Endodermal cell (in vitro differentiated cells): ENCODE measurements around the gene TUBA3C. TPM values are rescaled to one million over a fixed set of nuclear protein-coding genes. Genes with fewer than 3 reads are reported as not detected.

ENCODE experiments used
- DNase-seq: peaks from one replicate; pipeline ENCODE4 v3.0.0-alpha.2; 2017
- H3K27ac ChIP-seq: 2 replicates; pipeline ENCODE4 v1.5.1; 2013; ENCODE audit warnings: mild to moderate bottlenecking, low read depth, low read length, moderate library complexity
- H3K27me3 ChIP-seq: 2 replicates; pipeline ENCODE4 v1.6.1; 2013; ENCODE audit warnings: mild to moderate bottlenecking, low read length, moderate library complexity; ENCODE audit not compliant: insufficient read depth, control insufficient read depth, poor library complexity, severe bottlenecking
- H3K36me3 ChIP-seq: 2 replicates; pipeline ENCODE4 v1.7.0; 2013; ENCODE audit warnings: mild to moderate bottlenecking, low read length, moderate library complexity; ENCODE audit not compliant: control insufficient read depth, insufficient read depth
- H3K4me1 ChIP-seq: one replicate; pipeline ENCODE4 v1.7.0; 2013; ENCODE audit warnings: low read length; ENCODE audit not compliant: control insufficient read depth, insufficient read depth
- H3K4me3 ChIP-seq: 2 replicates; pipeline ENCODE4 v1.5.1; 2013; ENCODE audit warnings: mild to moderate bottlenecking, low read length, moderate library complexity
- H3K9ac ChIP-seq: 2 replicates; pipeline ENCODE4 v1.6.1; 2013; ENCODE audit warnings: mild to moderate bottlenecking, low read length, moderate library complexity; ENCODE audit not compliant: poor library complexity, severe bottlenecking; ENCODE audit errors: extremely low read depth
- H3K9me3 ChIP-seq: 2 replicates; pipeline ENCODE4 v1.6.1; 2013; ENCODE audit warnings: mild to moderate bottlenecking, low read length, moderate library complexity; ENCODE audit not compliant: control insufficient read depth
- H3K27ac Mint-ChIP-seq: 2 replicates; pipeline ENCODE4 v1.8.0; 2020; ENCODE audit warnings: mixed read lengths
- H3K27me3 Mint-ChIP-seq: 2 replicates; pipeline ENCODE4 v1.8.0; 2021; ENCODE audit warnings: mild to moderate bottlenecking, mixed read lengths; ENCODE audit not compliant: insufficient read depth
- H3K36me3 Mint-ChIP-seq: 2 replicates; pipeline ENCODE4 v1.8.0; 2020; ENCODE audit warnings: low read depth, mixed read lengths
- H3K4me1 Mint-ChIP-seq: 2 replicates; pipeline ENCODE4 v1.8.0; 2020; ENCODE audit warnings: mixed read lengths
- H3K4me3 Mint-ChIP-seq: 2 replicates; pipeline ENCODE4 v1.8.0; 2020; ENCODE audit warnings: mild to moderate bottlenecking, moderate library complexity, mixed read lengths
- H3K9me3 Mint-ChIP-seq: 2 replicates; pipeline ENCODE4 v1.8.0; 2020; ENCODE audit warnings: mild to moderate bottlenecking, mixed read lengths
- WGBS, 2 experiments: methylation state at CpG; one replicate each; pipeline versions ENCODE4 v1.1.5 to v1.1.7; 2013; ENCODE audit warnings: missing lambda C conversion rate in 2 of 2, mixed read lengths in 1 of 2; ENCODE audit not compliant: insufficient coverage in 1 of 2, insufficient read length in 1 of 2; 5-methylcytosine and 5-hydroxymethylcytosine counted together
- total RNA-seq, 2 donors: library from RNA; stranded (reverse); fragmentation: NEBNext Ultra II Directional in 1 of 2; extraction: Animal tissue kit (Norgen Biotek cat#: 25700) in 1 of 2; gene quantifications; 2 replicates in 1 of 2; 3 replicates in 1 of 2; pipeline ENCODE4 v1.2.1, GENCODE V29; 2021
- TF ChIP-seq, protein P1 (sequence below): fragments of 200-600 bp; sonication (generic); conservative IDR thresholded peaks from 2 replicates; pipeline ENCODE4 v1.5.0; 2021; ENCODE audit warnings: antibody characterized with exemption, mild to moderate bottlenecking

The TUBA3C gene
- total RNA-seq, 2 donors from 2014 or later, result not detected

DNA sequence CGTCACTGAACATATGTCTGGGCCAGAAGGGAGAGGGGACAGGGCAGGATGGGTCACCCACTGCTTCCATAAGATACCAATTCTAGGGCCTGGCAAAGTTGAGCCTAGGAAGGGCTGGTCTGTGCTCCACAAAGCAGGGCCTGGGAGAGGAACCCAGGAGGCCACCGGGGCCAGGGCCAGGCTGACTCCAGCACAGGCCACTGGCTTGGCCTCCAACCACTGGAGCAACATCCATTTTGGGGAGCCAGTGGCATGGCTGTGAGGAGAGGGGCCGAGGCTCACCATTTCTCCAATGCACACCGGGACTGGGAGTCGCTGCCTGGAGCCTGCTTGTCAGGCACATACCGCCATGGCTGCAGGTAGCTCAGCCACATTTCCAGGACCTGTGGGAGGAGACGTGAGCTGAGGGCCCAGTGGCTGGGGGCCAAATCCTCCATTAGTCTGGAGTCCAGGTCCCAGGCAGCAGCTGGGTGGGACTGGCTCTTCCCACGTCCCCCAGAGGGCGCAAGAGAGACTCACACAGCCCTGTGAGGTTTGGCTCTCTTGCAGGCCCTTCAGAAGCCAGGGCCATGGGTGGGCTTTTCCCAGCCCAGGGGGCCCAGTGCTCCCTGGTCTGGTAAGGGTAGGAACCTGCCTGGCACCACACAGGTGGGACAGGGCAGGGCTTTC is 27.7 kb downstream of the TUBA3C start:
- Histone ChIP-seq H3K4me1 (no peaks in the 10 kb centered on the region), H3K27ac (no peak overlapping the region), H3K9ac (no peak overlapping the region), H3K27me3 (no peaks in the 10 kb centered on the region), H3K9me3 (peaks cover 51% of the 10 kb centered on the region), H3K36me3 (no peaks in the 10 kb centered on the region), H3K4me3 (no peak overlapping the region)
- peaks cover 98% of the 10 kb centered on the region for H3K9me3 Mint-ChIP-seq
- no peaks in the 10 kb centered on the region for H3K4me1 Mint-ChIP-seq
- H3K27ac Mint-ChIP-seq, result no peak overlapping the region
- H3K36me3 Mint-ChIP-seq, result peaks cover 7% of the 10 kb centered on the region
- H3K27me3 Mint-ChIP-seq, result no peaks in the 10 kb centered on the region
- no peak overlapping the region for H3K4me3 Mint-ChIP-seq
- TF ChIP-seq, protein P1, sequence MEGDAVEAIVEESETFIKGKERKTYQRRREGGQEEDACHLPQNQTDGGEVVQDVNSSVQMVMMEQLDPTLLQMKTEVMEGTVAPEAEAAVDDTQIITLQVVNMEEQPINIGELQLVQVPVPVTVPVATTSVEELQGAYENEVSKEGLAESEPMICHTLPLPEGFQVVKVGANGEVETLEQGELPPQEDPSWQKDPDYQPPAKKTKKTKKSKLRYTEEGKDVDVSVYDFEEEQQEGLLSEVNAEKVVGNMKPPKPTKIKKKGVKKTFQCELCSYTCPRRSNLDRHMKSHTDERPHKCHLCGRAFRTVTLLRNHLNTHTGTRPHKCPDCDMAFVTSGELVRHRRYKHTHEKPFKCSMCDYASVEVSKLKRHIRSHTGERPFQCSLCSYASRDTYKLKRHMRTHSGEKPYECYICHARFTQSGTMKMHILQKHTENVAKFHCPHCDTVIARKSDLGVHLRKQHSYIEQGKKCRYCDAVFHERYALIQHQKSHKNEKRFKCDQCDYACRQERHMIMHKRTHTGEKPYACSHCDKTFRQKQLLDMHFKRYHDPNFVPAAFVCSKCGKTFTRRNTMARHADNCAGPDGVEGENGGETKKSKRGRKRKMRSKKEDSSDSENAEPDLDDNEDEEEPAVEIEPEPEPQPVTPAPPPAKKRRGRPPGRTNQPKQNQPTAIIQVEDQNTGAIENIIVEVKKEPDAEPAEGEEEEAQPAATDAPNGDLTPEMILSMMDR, result no peak
- WGBS, 2 experiments, result 76 to 91% methylated on average over 6 to 9 of the region's 9 CpGs
- no peak for DNase-seq

DNA sequence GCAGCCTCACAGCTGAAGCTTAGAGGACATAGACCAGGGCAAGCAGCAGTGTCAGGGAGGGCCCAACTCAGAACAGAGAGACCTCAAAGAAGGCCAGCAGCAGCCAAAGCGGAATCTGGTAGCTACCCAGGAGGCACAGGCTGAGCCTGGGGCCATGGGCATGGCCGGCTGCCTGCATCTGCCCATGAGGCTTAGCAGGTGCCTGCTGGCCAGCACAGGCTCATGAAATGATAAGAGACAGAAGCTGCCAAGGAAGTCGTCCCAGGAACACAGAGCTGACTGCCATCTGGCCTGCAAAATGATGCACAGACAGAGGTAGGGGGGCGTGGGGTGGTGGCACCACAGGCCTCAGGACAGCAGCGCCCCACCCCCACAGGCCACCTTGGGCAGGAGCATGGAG is 29.2 kb downstream of the TUBA3C start:
- no peak for DNase-seq
- H3K9me3 Mint-ChIP-seq, result peaks cover 96% of the 10 kb centered on the region
- H3K27ac Mint-ChIP-seq, result no peak overlapping the region
- no peaks in the 10 kb centered on the region for H3K27me3 ChIP-seq
- no peaks in the 10 kb centered on the region for H3K4me1 Mint-ChIP-seq
- H3K9me3 ChIP-seq, result peaks cover 62% of the 10 kb centered on the region
- no peaks in the 10 kb centered on the region for H3K27me3 Mint-ChIP-seq
- H3K4me3 ChIP-seq, result no peak overlapping the region
- WGBS, 2 experiments, result 59% methylated on average over 5 of the region's 5 CpGs; no CpG with 5 or more reads in 1 of the 2 experiments
- H3K27ac ChIP-seq, result no peak overlapping the region
- no peaks in the 10 kb centered on the region for H3K36me3 ChIP-seq
- H3K4me3 Mint-ChIP-seq, result no peak overlapping the region
- H3K4me1 ChIP-seq, result no peaks in the 10 kb centered on the region
- H3K9ac ChIP-seq, result no peak overlapping the region
- H3K36me3 Mint-ChIP-seq, result peaks cover 4% of the 10 kb centered on the region
- TF ChIP-seq, protein P1, result no peak

DNA sequence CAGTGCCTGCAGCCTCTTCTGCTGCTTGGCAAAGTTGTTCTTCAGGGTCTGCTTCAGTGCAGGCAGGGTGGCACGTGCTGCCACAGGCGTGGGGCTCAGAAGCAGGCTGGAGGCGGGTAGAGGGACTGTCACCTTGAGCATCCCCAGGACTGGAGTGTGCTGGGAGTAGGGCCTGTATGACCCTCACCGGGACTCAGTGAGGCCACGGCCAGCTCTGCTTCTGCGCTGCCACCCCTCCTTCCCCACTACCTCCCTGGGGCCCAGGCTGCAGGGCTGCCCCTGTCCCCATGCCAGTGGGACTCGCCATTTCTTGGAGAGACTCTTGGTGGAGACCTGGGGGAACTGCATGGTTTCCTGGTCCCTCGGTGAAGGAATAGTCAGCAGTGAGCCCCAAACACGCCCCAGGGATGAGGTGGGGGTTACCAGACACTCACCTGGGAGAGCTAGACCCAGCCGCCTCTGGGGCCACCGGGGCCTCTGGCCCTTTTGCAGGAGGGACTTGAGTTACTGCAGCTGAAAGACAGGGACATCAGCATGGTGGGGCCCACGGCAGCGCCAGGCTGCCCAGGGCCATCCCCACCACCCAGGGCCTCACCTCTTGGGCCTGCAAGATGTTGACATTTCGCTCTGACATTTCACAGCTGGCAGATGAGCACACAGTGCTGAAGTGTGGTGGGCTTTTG is 29.9 kb downstream of the TUBA3C start:
- Mint-ChIP-seq H3K4me1 (no peaks in the 10 kb centered on the region), H3K4me3 (no peak overlapping the region), H3K27me3 (no peaks in the 10 kb centered on the region), H3K36me3 (peaks cover 4% of the 10 kb centered on the region), H3K9me3 (peaks cover 96% of the 10 kb centered on the region), H3K27ac (no peak overlapping the region)
- Histone ChIP-seq H3K4me3 (no peak overlapping the region), H3K36me3 (no peaks in the 10 kb centered on the region), H3K9me3 (peaks cover 67% of the 10 kb centered on the region), H3K27ac (no peak overlapping the region), H3K9ac (no peak overlapping the region), H3K27me3 (no peaks in the 10 kb centered on the region), H3K4me1 (no peaks in the 10 kb centered on the region)
- no peak for DNase-seq
- 79 to 92% methylated on average over 2 to 14 of the region's 14 CpGs for WGBS, 2 experiments
- TF ChIP-seq, protein P1, result no peak
